Activated naive CD8-positive, alpha-beta T cell (primary cell): ENCODE measurements around the gene AEN.
A peak's percentile ranks its signal among the peaks of the same experiment; 100 is the strongest.

Source experiments
- H3K27ac Mint-ChIP-seq: one replicate; pipeline ENCODE4 v1.8.0; 2021; ENCODE audit warnings: mixed read lengths
- H3K27me3 Mint-ChIP-seq: one replicate; pipeline ENCODE4 v1.8.0; 2021; ENCODE audit warnings: mixed read lengths
- H3K36me3 Mint-ChIP-seq: one replicate; pipeline ENCODE4 v1.8.0; 2021; ENCODE audit warnings: mixed read lengths
- H3K4me1 Mint-ChIP-seq: one replicate; pipeline ENCODE4 v1.8.0; 2021; ENCODE audit warnings: low read depth, mixed read lengths
- H3K4me3 Mint-ChIP-seq: one replicate; pipeline ENCODE4 v1.8.0; 2021; ENCODE audit warnings: mild to moderate bottlenecking, mixed read lengths
- H3K9me3 Mint-ChIP-seq: one replicate; pipeline ENCODE4 v1.8.0; 2021; ENCODE audit warnings: low read depth, mixed read lengths

AEN gene

GRCh38 chr15:88658070-88658965 lies 37.2 kb downstream of the AEN start:
- Mint-ChIP-seq H3K36me3 (peaks cover 3% of the 10 kb centered on the region), H3K4me1 (peaks cover 73% of the 10 kb centered on the region), H3K27ac (peak overlapping the region; percentile 50), H3K4me3 (no peak overlapping the region), H3K9me3 (no peaks in the 10 kb centered on the region), H3K27me3 (no peaks in the 10 kb centered on the region)

GRCh38 chr15:88658972-88659931 lies 38.1 kb downstream of the AEN start:
- H3K4me1 Mint-ChIP-seq, result peaks cover 72% of the 10 kb centered on the region
- H3K27me3 Mint-ChIP-seq, result no peaks in the 10 kb centered on the region
- peak overlapping the region; percentile 50 for H3K27ac Mint-ChIP-seq
- no peaks in the 10 kb centered on the region for H3K9me3 Mint-ChIP-seq
- H3K4me3 Mint-ChIP-seq, result no peak overlapping the region
- H3K36me3 Mint-ChIP-seq, result peaks cover 3% of the 10 kb centered on the region

DNA sequence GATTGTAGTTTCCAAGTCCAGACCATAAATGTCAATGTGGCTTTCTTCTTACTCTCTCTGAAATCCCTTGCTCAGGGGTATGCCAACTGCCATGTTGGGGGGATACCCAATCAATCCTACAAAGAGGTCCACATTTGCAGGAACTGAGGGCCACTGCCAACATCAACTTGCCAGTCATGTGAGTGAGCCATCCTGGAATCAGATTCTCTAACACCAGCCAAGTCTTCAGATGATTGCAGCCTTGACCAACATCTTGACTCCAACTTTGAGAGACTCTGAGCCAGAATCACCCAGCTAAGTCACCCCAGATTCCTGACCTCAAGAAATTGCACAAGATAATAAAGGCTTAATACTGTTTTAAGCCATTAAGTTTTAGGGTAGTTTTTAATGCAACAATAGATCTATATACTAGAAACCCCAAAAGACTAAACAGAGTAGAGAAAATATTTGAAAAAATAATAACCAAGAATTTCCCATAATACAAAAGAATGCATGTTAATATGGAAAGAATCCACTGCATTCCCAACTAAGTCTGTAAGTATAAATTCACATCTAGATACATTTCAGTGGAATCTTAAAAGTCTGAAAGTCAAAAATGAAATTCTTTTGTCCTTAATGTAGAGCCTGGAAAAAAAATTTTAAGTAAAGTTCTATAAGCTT lies 40.0 kb downstream of the AEN start:
- peak overlapping the region; percentile 68 for H3K27ac Mint-ChIP-seq
- peaks cover 3% of the 10 kb centered on the region for H3K36me3 Mint-ChIP-seq
- no peaks in the 10 kb centered on the region for H3K27me3 Mint-ChIP-seq
- H3K4me1 Mint-ChIP-seq, result peaks cover 58% of the 10 kb centered on the region
- H3K4me3 Mint-ChIP-seq, result no peak overlapping the region
- no peaks in the 10 kb centered on the region for H3K9me3 Mint-ChIP-seq

- no peaks in the 10 kb centered on the region for H3K27me3 Mint-ChIP-seq
- no peak overlapping the region for H3K4me3 Mint-ChIP-seq
- H3K4me1 Mint-ChIP-seq, result peaks cover 54% of the 10 kb centered on the region
- peaks cover 3% of the 10 kb centered on the region for H3K36me3 Mint-ChIP-seq
- no peaks in the 10 kb centered on the region for H3K9me3 Mint-ChIP-seq
- peak overlapping the region; percentile 68 for H3K27ac Mint-ChIP-seq
Observed at GRCh38 chr15:88661761-88662556, 40.8 kb downstream of the AEN start.

DNA sequence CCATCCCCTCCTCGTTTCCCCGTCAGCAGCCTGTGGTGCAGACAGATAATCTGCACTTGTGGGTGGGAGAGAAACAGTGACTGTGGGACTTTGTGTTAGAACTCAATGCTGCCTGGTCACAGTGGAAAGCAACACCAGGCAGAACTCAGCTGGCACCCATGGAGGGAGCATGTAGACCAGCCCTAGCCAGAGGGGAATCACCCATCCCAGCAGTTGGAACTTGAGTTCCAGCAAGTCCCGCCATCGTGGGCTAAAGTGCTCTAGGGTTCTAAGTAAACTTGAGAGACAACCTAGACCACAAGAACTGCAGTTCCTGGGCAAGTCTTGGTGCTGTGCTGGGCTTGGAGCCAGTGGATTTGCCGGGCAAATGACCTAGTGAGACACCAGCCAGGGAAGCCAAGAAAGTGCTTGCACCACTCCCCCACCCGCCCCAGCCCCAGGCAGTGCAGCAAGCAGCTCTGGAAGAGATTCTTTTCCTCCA lies 42.0 kb downstream of the AEN start:
- H3K4me1 Mint-ChIP-seq, result peaks cover 42% of the 10 kb centered on the region
- peaks cover 3% of the 10 kb centered on the region for H3K36me3 Mint-ChIP-seq
- no peaks in the 10 kb centered on the region for H3K27me3 Mint-ChIP-seq
- no peak overlapping the region for H3K27ac Mint-ChIP-seq
- H3K9me3 Mint-ChIP-seq, result no peaks in the 10 kb centered on the region
- H3K4me3 Mint-ChIP-seq, result no peak overlapping the region

GRCh38 chr15:88664151-88664778 lies 43.1 kb downstream of the AEN start:
- H3K9me3 Mint-ChIP-seq, result no peaks in the 10 kb centered on the region
- H3K4me1 Mint-ChIP-seq, result peaks cover 32% of the 10 kb centered on the region
- H3K36me3 Mint-ChIP-seq, result peaks cover 3% of the 10 kb centered on the region
- peaks cover 4% of the 10 kb centered on the region for H3K27me3 Mint-ChIP-seq
- H3K4me3 Mint-ChIP-seq, result no peak overlapping the region
- peak overlapping the region; percentile 64 for H3K27ac Mint-ChIP-seq

DNA sequence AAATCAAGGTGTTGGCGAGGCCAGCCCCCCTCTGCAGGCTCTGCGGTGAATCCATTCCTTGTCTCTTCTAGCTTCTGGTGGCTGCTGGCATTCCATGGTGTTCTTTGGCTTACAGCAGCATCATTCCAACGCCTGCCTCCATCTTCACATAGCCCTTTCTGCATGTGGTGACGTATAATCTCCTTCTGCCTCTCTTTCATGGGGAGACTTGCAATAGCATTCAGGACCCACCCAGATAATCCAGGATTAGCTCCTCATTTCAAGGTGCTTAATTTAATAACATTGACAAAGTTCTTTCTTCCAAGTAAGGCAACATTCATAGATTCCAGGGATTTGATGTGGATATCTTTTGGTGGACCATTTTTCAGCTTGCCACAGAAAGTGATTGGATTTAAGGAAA lies 53.5 kb downstream of the AEN start:
- Mint-ChIP-seq H3K36me3 (peaks cover 3% of the 10 kb centered on the region), H3K4me3 (no peak overlapping the region), H3K27me3 (peaks cover 23% of the 10 kb centered on the region), H3K27ac (no peak overlapping the region), H3K4me1 (no peaks in the 10 kb centered on the region), H3K9me3 (peaks cover 3% of the 10 kb centered on the region)

- Mint-ChIP-seq H3K36me3 (peaks cover 3% of the 10 kb centered on the region), H3K4me1 (no peaks in the 10 kb centered on the region), H3K27me3 (peaks cover 5% of the 10 kb centered on the region), H3K4me3 (no peak overlapping the region), H3K27ac (no peak overlapping the region), H3K9me3 (no peaks in the 10 kb centered on the region)
Observed at GRCh38 chr15:88678755-88679154, 57.6 kb downstream of the AEN start.

DNA sequence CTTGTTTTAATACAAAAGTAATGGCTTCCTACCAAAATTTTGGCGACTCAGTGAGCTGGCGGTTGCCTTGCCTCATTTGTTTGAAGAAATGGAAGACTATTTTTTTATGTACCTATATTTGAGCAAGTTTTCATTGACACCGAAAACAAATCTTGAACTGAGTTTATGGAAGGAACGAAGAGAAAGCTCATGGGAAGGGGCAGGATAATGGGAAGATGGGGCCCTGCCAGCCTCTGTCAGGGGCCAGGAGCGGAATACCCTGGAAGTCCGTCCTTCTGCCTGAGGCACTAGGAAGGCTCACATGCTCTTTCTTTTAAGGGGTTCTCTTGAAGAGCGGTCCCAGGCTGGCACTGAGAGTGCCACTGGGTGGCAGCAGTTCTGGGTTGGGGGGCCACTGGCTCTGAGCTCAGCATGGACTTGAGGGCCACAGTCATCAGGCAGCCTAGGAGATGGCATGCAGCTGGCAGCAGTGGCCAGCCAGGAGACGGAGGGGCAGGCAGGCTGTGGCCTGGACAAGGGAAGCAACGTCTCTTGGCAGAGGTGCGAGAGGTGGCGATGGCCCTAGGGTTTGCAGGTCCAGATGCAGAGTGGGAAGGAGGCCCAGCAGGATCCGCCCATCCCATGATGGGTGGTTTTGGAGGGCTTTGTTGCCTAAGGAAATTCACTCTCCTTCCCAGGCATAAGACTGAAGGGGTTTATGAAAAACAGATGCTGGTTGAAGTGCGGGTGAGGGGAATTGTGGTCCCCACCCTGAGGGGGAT lies 59.3 kb downstream of the AEN start:
- H3K27ac Mint-ChIP-seq, result no peak overlapping the region

DNA sequence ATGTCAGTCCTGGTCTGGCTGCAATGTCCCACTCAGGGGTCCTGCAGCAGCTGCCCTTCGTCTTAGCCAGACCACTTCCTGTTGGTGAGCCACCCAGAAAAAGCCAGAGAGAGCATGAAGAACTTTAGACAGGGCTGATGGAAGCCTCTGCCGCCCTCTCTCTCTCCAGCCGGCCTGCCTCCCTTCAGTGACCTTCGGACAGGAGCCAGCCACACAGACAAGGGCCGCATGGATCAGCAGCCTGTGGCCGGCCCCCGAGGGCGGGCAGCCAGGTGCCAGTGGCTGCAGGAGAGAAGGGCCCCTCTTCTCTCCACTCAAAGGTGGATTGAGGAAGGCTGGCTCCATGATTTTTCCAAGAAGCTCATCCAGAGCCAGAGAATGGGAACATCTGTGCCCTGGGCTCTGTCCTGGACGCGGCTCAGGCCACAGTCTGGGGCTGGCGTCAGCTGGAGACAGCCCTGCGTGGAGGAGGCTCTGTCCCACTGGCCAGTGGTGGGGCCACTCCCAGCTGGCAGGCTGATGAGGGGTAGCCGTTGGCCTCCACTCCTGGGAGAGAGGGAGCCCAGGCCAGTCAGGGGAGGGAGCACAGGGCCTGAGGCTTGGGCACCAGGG lies 60.6 kb downstream of the AEN start:
- H3K36me3 Mint-ChIP-seq, result peaks cover 3% of the 10 kb centered on the region
- no peaks in the 10 kb centered on the region for H3K4me1 Mint-ChIP-seq
- H3K27me3 Mint-ChIP-seq, result peaks cover 2% of the 10 kb centered on the region
- no peak overlapping the region for H3K4me3 Mint-ChIP-seq
- no peaks in the 10 kb centered on the region for H3K9me3 Mint-ChIP-seq
- no peak overlapping the region for H3K27ac Mint-ChIP-seq

More for the DNA sequence above, 59.3 kb downstream of the AEN start:
- Mint-ChIP-seq H3K9me3 (no peaks in the 10 kb centered on the region), H3K4me1 (no peaks in the 10 kb centered on the region), H3K4me3 (no peak overlapping the region), H3K36me3 (peaks cover 3% of the 10 kb centered on the region), H3K27me3 (peaks cover 5% of the 10 kb centered on the region)
